Retinal pigment epithelial cell (primary cell): ENCODE results near the gene POMT2.

Experiments
- DNase-seq: peaks from one replicate; pipeline ENCODE4 v3.0.0-alpha.2; 2010; ENCODE audit warnings: low read depth
- H3K4me3 ChIP-seq: 2 replicates; pipeline ENCODE4 v1.5.1; 2011; ENCODE audit warnings: mild to moderate bottlenecking, low read length, control low read depth, moderate library complexity
- TF ChIP-seq, protein P1 (sequence below): conservative IDR thresholded peaks from 2 replicates; pipeline ENCODE4 v1.5.1; 2011; ENCODE audit warnings: low read depth, low read length, control low read depth, inconsistent platforms

Gene POMT2

DNA sequence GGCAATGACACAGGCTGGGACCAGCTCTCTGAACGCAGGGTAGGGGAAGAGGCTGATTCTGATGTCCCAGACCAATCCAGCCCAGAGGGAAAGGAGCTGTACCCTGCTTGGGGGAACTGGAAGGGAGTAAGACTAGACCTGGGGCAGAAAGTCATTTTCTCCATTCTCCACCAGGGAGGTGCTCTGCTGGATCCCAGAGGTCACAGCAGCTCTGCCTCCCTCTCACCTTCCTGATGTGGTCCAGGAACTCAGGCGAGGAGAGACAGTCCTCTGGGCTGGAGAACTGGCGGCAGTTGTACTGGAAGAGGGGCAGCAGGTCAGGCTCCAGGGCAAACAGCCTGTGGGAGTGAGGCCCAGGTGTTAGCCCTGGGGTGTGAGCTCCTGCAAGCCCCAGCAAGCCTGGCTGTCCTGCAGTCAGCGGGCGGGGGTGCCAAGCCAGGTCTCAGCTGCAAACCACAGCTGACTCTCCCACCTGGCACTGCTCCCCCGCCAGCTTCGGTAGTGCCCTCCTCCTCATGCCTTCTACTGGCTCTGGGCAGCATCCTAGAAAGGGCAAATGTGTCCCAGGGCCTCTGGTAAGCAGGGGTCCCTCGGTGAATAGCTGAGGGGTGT is 51.6 kb downstream of the POMT2 start:
- DNase-seq, result no peak
- TF ChIP-seq, protein P1, sequence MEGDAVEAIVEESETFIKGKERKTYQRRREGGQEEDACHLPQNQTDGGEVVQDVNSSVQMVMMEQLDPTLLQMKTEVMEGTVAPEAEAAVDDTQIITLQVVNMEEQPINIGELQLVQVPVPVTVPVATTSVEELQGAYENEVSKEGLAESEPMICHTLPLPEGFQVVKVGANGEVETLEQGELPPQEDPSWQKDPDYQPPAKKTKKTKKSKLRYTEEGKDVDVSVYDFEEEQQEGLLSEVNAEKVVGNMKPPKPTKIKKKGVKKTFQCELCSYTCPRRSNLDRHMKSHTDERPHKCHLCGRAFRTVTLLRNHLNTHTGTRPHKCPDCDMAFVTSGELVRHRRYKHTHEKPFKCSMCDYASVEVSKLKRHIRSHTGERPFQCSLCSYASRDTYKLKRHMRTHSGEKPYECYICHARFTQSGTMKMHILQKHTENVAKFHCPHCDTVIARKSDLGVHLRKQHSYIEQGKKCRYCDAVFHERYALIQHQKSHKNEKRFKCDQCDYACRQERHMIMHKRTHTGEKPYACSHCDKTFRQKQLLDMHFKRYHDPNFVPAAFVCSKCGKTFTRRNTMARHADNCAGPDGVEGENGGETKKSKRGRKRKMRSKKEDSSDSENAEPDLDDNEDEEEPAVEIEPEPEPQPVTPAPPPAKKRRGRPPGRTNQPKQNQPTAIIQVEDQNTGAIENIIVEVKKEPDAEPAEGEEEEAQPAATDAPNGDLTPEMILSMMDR, result no peak
- no peak overlapping the region for H3K4me3 ChIP-seq

- TF ChIP-seq, protein P1, result no peak
- H3K4me3 ChIP-seq, result no peak overlapping the region
- DNase-seq, result no peak
Measured at GRCh38 chr14:77267937-77268699, 52.6 kb downstream of the POMT2 start.

GRCh38 chr14:77266336-77266735 is 54.3 kb downstream of the POMT2 start:
- no peak overlapping the region for H3K4me3 ChIP-seq
- no peak for DNase-seq
- TF ChIP-seq, protein P1, result no peak

GRCh38 chr14:77265561-77266335 is 54.9 kb downstream of the POMT2 start:
- H3K4me3 ChIP-seq, result no peak overlapping the region
- TF ChIP-seq, protein P1, result no peak
- DNase-seq, result no peak

- H3K4me3 ChIP-seq, result no peak overlapping the region
- DNase-seq, result no peak
Measured at GRCh38 chr14:77265187-77265515, 55.5 kb downstream of the POMT2 start.

DNA sequence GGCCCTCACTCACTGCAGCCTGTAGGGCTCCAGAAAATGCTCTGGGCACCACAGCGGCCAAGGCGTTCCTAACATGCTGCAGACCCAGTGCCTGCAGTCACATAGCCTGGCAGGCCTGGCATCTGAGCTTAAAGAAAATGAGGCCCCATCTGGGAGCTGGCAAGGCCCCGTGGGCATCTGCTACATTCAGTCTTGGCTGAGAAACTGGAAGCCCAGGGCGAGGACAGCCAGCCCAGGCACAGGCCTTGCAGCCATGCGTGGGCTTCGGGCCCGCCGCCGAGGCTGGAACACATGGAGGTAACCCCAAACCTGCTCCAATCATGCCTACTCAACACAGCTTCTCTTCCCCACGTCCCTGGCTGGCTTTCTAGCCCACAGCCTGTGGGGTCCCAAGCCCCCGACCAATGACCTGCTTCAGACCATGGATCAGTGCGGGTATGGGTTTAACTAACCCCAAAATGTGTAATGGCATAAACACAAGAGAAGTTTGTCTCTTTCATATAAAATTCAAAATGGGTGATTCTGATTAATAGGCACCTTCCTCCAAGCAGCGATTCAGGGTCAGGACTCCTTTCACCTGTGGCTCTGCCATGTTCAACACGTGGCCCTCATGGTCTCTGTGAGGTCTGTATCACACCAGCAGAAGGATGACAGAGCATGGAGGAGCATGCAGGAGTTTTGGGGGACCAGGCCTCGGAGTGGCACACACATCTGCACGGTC is 56.1 kb downstream of the POMT2 start:
- TF ChIP-seq, protein P1, result no peak
- no peak for DNase-seq
- H3K4me3 ChIP-seq, result no peak overlapping the region

More at GRCh38 chr14:77265187-77265515, 55.5 kb downstream of the POMT2 start:
- TF ChIP-seq, protein P1, result no peak
